ENCODE data around the gene SLC7A5. TPM values are rescaled to one million over a fixed set of nuclear protein-coding genes. Genes with fewer than 3 reads are reported as not detected.
A peak's percentile ranks its signal among the peaks of the same experiment; 100 is the strongest.

The SLC7A5 gene
- total and polyA plus RNA-seq, 2 of the 13 experiments (the other 11 are each of a cell fraction or from before 2014, with no cell fraction given), result 79.6 to 155 TPM

- ChIA-PET CTCF (ENCODE audit: low intra/inter-chr PET ratio, low total read pairs) (no interaction called here), POLR2A (interaction anchor here (0.7 to 5.6 kb wide), 3 partner anchors 16 to 44 kb away, joined by 3 to 22 read pairs (median 3); no protein-coding TSS in a partner anchor)
- Histone ChIP-seq H4K20me1 (ENCODE audit: insufficient read depth, low read length) (no peaks in the 10 kb centered on the region), H2AFZ (ENCODE audit: low read length) (no peak overlapping the region), H3K9ac (ENCODE audit: insufficient read depth, low read depth, low read length) (no peak overlapping the region), H3K4me1 (ENCODE audit: insufficient read depth, low read length) (peaks cover 70% of the 10 kb centered on the region), H3K36me3 (replicated peaks in 1 of 2; ENCODE audit: control insufficient read depth in 1 of 2, insufficient read depth in 2 of 2, low read length in 2 of 2) (no peaks in the 10 kb centered on the region), H3K27me3 (ENCODE audit: control insufficient read depth in 1 of 2, insufficient read depth in 2 of 2, low read length in 2 of 2) (peaks cover 13 to 69% of the 10 kb centered on the region in 2 experiments), H3K4me3 (replicated peaks in 1 of 3; ENCODE audit: insufficient read depth in 1 of 3, low read depth in 2 of 3, low read length in 3 of 3) (no peak overlapping the region), H3K4me2 (ENCODE audit: low read depth, low read length) (no peak overlapping the region), H3K79me2 (ENCODE audit: insufficient read depth, low read length) (no peaks in the 10 kb centered on the region), H3K27ac (ENCODE audit: extremely low read length, insufficient read depth, low read length) (no peak overlapping the region), H3K9me3 (ENCODE audit: low read length) (peaks cover 6% of the 10 kb centered on the region)
- intact Hi-C loops (cut with micrococcal nuclease; ENCODE audit: unreplicated experiment) (no loop called here), in situ Hi-C loops (cut with HindIII; ENCODE audit: extremely low pct_ligation_motif_present, low pct_unique_long_range_greater_than_20kb) (no loop called here)
- no peak for FAIRE-seq
- ATAC-seq, result no peak
- TF ChIP-seq CERS6 (CRISPR knock-in tag; IDR thresholded peaks at IDR 0.05) (no peak), RFX1 (IDR thresholded peaks at IDR 0.05) (no peak), POLR2AphosphoS2 (IDR thresholded peaks at IDR 0.05; ENCODE audit: low read depth, low read length) (no peak), YY1 (IDR thresholded peaks at IDR 0.05; ENCODE audit: insufficient read depth, insufficient replicate concordance, low read depth, low read length) (no peak), RFX5 (IDR thresholded peaks at IDR 0.05; ENCODE audit: low read depth, low read length) (peak; percentile 73), ETV6 (CRISPR knock-in tag; conservative IDR thresholded peaks at IDR 0.05) (no peak), ZNF10 (CRISPR knock-in tag; IDR thresholded peaks at IDR 0.05; ENCODE audit: borderline replicate concordance, low read depth) (no peak), PLSCR1 (CRISPR knock-in tag; IDR thresholded peaks at IDR 0.05; ENCODE audit: borderline replicate concordance) (no peak), ZNF768 (CRISPR knock-in tag; IDR thresholded peaks at IDR 0.05) (no peak), ZBTB38 (CRISPR knock-in tag; IDR thresholded peaks at IDR 0.05) (peak; percentile 45; the same call in 1 of the 2 replicates), ZNF326 (CRISPR knock-in tag; IDR thresholded peaks at IDR 0.05; ENCODE audit: borderline replicate concordance) (no peak), ZNF644 (CRISPR knock-in tag; IDR thresholded peaks at IDR 0.05; ENCODE audit: low read depth) (no peak), DMAP1 (CRISPR knock-in tag; IDR thresholded peaks at IDR 0.05) (no peak), ZFP41 (CRISPR knock-in tag; IDR thresholded peaks at IDR 0.05; ENCODE audit: borderline replicate concordance) (no peak)
- no TSS peak for BruUV-seq (replicated peaks)
- WGBS (ENCODE audit: low lambda C conversion rate), result 49% methylated on average over 38 of the region's 38 CpGs
- no peak for DNase-seq (ENCODE audit: low spot score)
Measured at GRCh38 chr16:87822108-87822970, 47.0 kb downstream of the SLC7A5 start.
